ENCODE results near the gene SGSH. TPM values are rescaled to one million over a fixed set of nuclear protein-coding genes. Genes with fewer than 3 reads are reported as not detected.

The SGSH gene
- total and polyA plus RNA-seq, 5 experiments from 2014 or later, result 20.1 to 143 (median 36.5) TPM

- Mint-ChIP-seq H3K9me3 (no peaks in the 10 kb centered on the region), H3K36me3 (no peaks in the 10 kb centered on the region), H3K27me3 (peaks cover 0 to 15% (median 0%) of the 10 kb centered on the region in 5 donors), H3K27ac (no peak overlapping the region), H3K4me3 (no peak overlapping the region), H3K4me1 (peaks cover 0 to 2% (median 0%) of the 10 kb centered on the region in 4 donors)
- POLR2A ChIA-PET, result no interaction called here
- ATAC-seq (no peak), DNase-seq (no peak)
These were observed 33.0 kb downstream of the SGSH start for GRCh38 chr17:80187090-80187489.

- peak overlapping the region in 1 of 10 donors; percentile 23 for H3K27ac Mint-ChIP-seq
- no peak overlapping the region for H3K4me3 Mint-ChIP-seq
- H3K9me3 Mint-ChIP-seq, result no peaks in the 10 kb centered on the region
- no peaks in the 10 kb centered on the region for H3K4me1 Mint-ChIP-seq
- DNase-seq, result no peak
- no peak for ATAC-seq
- H3K27me3 Mint-ChIP-seq, result peaks cover 0 to 15% (median 0%) of the 10 kb centered on the region in 5 donors
- H3K36me3 Mint-ChIP-seq, result no peaks in the 10 kb centered on the region
- POLR2A ChIA-PET, result no interaction called here
These were observed 34.2 kb downstream of the SGSH start for GRCh38 chr17:80185968-80186367.

- H3K4me1 Mint-ChIP-seq, result no peaks in the 10 kb centered on the region
These were observed 35.8 kb downstream of the SGSH start for GRCh38 chr17:80184423-80184714.

GRCh38 chr17:80183581-80184422, 36.3 kb downstream of the SGSH start:
- Mint-ChIP-seq H3K27ac (peak overlapping the region in 1 of 10 donors; percentile 46), H3K27me3 (peaks cover 0 to 10% (median 0%) of the 10 kb centered on the region in 5 donors), H3K4me3 (no peak overlapping the region), H3K36me3 (no peaks in the 10 kb centered on the region), H3K4me1 (no peaks in the 10 kb centered on the region), H3K9me3 (no peaks in the 10 kb centered on the region)
- POLR2A ChIA-PET, result no interaction called here
- DNase-seq (no peak), ATAC-seq (no peak)

More at GRCh38 chr17:80184423-80184714, 35.8 kb downstream of the SGSH start:
- POLR2A ChIA-PET, result no interaction called here
- ATAC-seq, result no peak
- H3K36me3 Mint-ChIP-seq, result no peaks in the 10 kb centered on the region
- no peak overlapping the region for H3K4me3 Mint-ChIP-seq
- DNase-seq, result no peak
- peaks cover 0 to 10% (median 0%) of the 10 kb centered on the region in 5 donors for H3K27me3 Mint-ChIP-seq
- no peaks in the 10 kb centered on the region for H3K9me3 Mint-ChIP-seq
- H3K27ac Mint-ChIP-seq, result peak overlapping the region in 1 of 10 donors; percentile 46

- no peaks in the 10 kb centered on the region for H3K9me3 Mint-ChIP-seq
- no peak overlapping the region for H3K27ac Mint-ChIP-seq
- DNase-seq (no peak), ATAC-seq (no peak)
- H3K4me1 Mint-ChIP-seq, result no peaks in the 10 kb centered on the region
- POLR2A ChIA-PET, result no interaction called here
- H3K27me3 Mint-ChIP-seq, result peaks cover 0 to 10% (median 0%) of the 10 kb centered on the region in 5 donors
- H3K36me3 Mint-ChIP-seq, result no peaks in the 10 kb centered on the region
- H3K4me3 Mint-ChIP-seq, result no peak overlapping the region
These were observed 37.3 kb downstream of the SGSH start for GRCh38 chr17:80182845-80183223.

- Mint-ChIP-seq H3K4me3 (no peak overlapping the region), H3K4me1 (no peaks in the 10 kb centered on the region), H3K27ac (no peak overlapping the region), H3K9me3 (no peaks in the 10 kb centered on the region), H3K36me3 (no peaks in the 10 kb centered on the region), H3K27me3 (peaks cover 0 to 9% (median 0%) of the 10 kb centered on the region in 5 donors)
- ATAC-seq, result no peak
- no peak for DNase-seq
- POLR2A ChIA-PET, result no interaction called here
These were observed 37.9 kb downstream of the SGSH start for GRCh38 chr17:80182118-80182844.

- Mint-ChIP-seq H3K4me3 (no peak overlapping the region), H3K9me3 (no peaks in the 10 kb centered on the region), H3K4me1 (no peaks in the 10 kb centered on the region), H3K27ac (no peak overlapping the region), H3K27me3 (peaks cover 0 to 8% (median 0%) of the 10 kb centered on the region in 5 donors), H3K36me3 (no peaks in the 10 kb centered on the region)
- ATAC-seq (no peak), DNase-seq (peak in 1 of 10 donors; percentile 40)
- POLR2A ChIA-PET, result no interaction called here
These were observed 38.7 kb downstream of the SGSH start for GRCh38 chr17:80181431-80181830.

GRCh38 chr17:80180192-80180591, 39.9 kb downstream of the SGSH start:
- Mint-ChIP-seq H3K27ac (no peak overlapping the region), H3K9me3 (no peaks in the 10 kb centered on the region), H3K36me3 (no peaks in the 10 kb centered on the region), H3K27me3 (peaks cover 0 to 8% (median 0%) of the 10 kb centered on the region in 5 donors), H3K4me1 (no peaks in the 10 kb centered on the region), H3K4me3 (no peak overlapping the region)
- DNase-seq, result no peak
- POLR2A ChIA-PET, result interaction anchor here (0.5 kb wide), 1 partner anchor 119 kb away, joined by 3 read pairs; no protein-coding TSS in a partner anchor
- no peak for ATAC-seq

- DNase-seq, result no peak
- POLR2A ChIA-PET, result no interaction called here
- Mint-ChIP-seq H3K27ac (no peak overlapping the region), H3K9me3 (no peaks in the 10 kb centered on the region), H3K4me3 (no peak overlapping the region), H3K36me3 (no peaks in the 10 kb centered on the region), H3K27me3 (peaks cover 0 to 8% (median 1%) of the 10 kb centered on the region in 5 donors), H3K4me1 (no peaks in the 10 kb centered on the region)
- ATAC-seq, result no peak
These were observed 42.0 kb downstream of the SGSH start for GRCh38 chr17:80177986-80178595.

GRCh38 chr17:80176757-80177156, 43.4 kb downstream of the SGSH start:
- no peak overlapping the region for H3K4me3 Mint-ChIP-seq
- DNase-seq (no peak), ATAC-seq (no peak)
- no peaks in the 10 kb centered on the region for H3K4me1 Mint-ChIP-seq
- H3K36me3 Mint-ChIP-seq, result no peaks in the 10 kb centered on the region
- no peak overlapping the region for H3K27ac Mint-ChIP-seq
- POLR2A ChIA-PET, result no interaction called here
- peaks cover 0 to 8% (median 1%) of the 10 kb centered on the region in 5 donors for H3K27me3 Mint-ChIP-seq
- H3K9me3 Mint-ChIP-seq, result no peaks in the 10 kb centered on the region

- Mint-ChIP-seq H3K4me3 (no peak overlapping the region), H3K36me3 (no peaks in the 10 kb centered on the region), H3K4me1 (peaks cover 0 to 6% (median under 1%) of the 10 kb centered on the region in 4 donors), H3K27me3 (peaks cover 0 to 3% (median 1%) of the 10 kb centered on the region in 5 donors), H3K9me3 (no peaks in the 10 kb centered on the region), H3K27ac (no peak overlapping the region)
- DNase-seq (no peak), ATAC-seq (no peak)
- POLR2A ChIA-PET, result no interaction called here
These were observed 46.2 kb downstream of the SGSH start for GRCh38 chr17:80173916-80174315.

- Mint-ChIP-seq H3K4me3 (no peak overlapping the region), H3K9me3 (no peaks in the 10 kb centered on the region), H3K4me1 (peaks cover 0 to 6% (median under 1%) of the 10 kb centered on the region in 4 donors), H3K27ac (no peak overlapping the region), H3K27me3 (peaks cover 0 to 6% (median 1%) of the 10 kb centered on the region in 5 donors), H3K36me3 (no peaks in the 10 kb centered on the region)
- POLR2A ChIA-PET, result no interaction called here
- DNase-seq (no peak), ATAC-seq (no peak)
These were observed 47.0 kb downstream of the SGSH start for GRCh38 chr17:80173126-80173525.

GRCh38 chr17:80171681-80172080, 48.5 kb downstream of the SGSH start:
- H3K36me3 Mint-ChIP-seq, result no peaks in the 10 kb centered on the region
- H3K27ac Mint-ChIP-seq, result no peak overlapping the region
- ATAC-seq (no peak), DNase-seq (no peak)
- H3K4me3 Mint-ChIP-seq, result no peak overlapping the region
- H3K4me1 Mint-ChIP-seq, result peaks cover 0 to 6% (median under 1%) of the 10 kb centered on the region in 4 donors
- no peaks in the 10 kb centered on the region for H3K9me3 Mint-ChIP-seq
- peaks cover 0 to 6% (median 3%) of the 10 kb centered on the region in 5 donors for H3K27me3 Mint-ChIP-seq
- POLR2A ChIA-PET, result no interaction called here
